Activated CD8-positive, alpha-beta memory T cell treated with anti-CD3 and anti-CD28 coated beads, Interleukin-2, amount 50 U/mL, for 4 hours (primary cell): Measurements from ENCODE around the gene IL31.

Experiments
- DNase-seq: peaks from one replicate; pipeline ENCODE4 v3.0.0-alpha.2; 2020

Gene IL31

DNA sequence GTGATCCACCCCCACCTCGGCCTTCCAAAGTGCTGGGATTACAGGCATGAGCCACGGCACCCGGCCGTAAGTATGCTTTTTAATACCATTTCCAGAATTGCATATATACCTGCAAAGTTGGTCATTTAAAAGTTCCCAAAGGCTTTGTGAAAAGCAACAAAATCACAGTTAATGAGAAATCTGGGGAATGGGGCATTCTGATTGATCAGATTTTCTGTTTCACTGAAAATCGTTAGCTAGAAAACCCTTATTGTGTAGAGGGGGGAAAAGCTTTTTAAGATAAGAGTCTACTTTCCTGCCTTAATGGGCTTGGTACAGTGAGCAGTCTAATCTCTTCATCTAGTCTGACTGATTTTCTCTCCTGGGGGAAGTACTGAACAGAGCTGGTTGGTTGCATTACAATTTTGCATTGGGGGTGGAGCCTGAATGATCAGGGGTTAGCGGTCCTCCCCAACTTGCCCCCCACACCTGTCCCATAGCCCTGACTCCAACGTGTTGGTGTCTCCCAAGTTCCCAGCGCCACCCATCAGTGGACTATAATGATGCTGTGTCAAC, 23.8 kb downstream of the IL31 start:
- no peak for DNase-seq

DNA sequence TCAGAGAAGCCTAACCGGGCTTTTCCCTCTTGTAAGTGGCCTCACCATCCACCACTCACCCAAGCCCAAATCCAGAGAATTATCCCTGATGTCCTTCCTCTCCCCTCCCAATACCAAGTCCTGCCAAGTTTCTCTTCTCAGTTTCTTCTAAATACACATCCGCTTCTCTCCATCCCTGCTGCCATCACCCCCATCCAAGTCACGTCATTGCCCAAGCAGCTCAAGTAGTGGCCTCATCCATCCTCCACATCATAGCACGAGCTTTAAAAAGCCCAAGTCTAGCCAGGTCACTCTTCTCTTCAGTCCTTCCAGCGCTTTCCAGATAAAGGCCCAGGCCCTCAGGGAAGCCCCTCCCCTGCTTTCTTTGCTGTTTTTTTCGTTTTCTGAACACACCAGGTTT, 25.4 kb downstream of the IL31 start:
- no peak for DNase-seq

DNA sequence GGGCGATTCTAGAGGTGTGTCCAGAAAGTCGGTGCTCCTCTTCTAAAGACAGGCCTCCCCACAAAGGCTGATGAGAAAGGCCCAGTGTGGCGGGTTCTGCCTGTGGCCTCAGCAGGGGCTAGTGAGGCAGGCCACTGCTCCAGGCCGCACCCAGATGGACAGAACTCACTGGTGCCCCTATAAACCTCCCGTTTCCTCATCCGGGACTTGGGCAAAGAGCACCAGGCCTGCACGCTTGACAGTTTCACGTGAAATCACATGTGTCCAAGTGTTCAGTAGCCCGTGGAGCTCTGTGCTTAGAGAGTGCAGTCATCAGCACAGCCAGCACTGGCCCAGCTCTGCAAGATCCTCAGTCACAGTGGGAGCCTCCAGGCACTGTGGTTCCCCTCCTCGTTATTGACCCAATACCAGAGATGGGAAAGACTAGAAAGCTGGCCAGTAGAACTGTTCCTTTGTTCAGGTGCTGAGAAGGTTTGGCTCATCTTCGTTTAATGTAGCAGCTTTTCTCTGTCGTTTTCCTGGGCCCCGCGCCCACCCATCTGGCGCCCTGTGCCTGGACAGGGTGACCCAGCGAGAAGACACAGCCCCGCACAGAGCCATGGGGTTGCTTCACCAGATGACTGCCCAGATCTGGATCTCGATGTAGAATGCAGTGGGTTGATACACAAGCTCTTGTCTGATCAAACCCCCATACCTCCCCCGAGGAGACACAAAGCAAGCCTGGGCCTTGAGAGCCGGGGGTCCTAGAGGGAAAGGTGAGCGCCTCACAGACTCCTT, 26.3 kb downstream of the IL31 start:
- no peak for DNase-seq

DNA sequence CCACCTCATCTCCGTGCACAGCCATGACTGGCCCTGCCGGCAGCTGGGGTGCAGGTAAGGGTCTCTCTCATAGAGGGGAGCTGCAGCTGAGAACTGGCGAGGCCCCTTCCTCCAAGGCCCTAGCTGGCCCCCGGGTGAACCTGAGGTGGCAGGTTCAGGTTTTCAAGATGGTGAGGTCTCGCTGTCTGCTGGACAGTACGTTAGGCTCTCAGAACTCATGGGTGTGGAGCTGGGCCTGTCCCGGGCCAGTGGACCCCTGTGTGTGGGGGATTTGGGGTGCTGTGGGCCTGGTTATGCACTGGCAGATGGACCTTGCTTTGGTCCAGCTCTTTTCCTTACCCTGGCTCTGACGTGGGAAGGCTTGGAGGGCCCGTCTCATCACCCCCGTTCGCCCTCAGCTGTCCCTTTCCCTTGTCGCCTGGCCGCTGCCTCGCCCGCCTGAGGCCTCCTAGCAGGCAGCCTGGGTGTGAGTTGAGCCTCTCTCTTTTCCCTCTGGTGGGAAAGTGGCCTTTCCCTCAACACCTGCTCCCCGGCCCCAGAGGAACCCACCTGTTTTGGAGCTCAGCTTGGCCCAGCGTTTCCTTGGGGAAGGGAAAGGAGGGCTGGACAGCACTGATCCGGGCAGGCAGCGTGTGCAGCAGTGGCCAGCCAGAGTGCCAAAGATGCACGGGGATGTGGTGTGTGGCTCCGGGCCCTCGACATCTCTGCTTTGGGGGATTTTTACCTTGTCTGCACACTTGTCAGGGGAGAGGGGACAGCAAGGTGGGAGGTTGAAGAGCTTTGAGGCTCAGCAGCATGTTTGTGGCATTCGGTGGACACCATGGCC, 28.3 kb downstream of the IL31 start:
- DNase-seq: no peak

- DNase-seq: no peak
Observed at GRCh38 chr12:122144885-122145284, 29.1 kb downstream of the IL31 start.

DNA sequence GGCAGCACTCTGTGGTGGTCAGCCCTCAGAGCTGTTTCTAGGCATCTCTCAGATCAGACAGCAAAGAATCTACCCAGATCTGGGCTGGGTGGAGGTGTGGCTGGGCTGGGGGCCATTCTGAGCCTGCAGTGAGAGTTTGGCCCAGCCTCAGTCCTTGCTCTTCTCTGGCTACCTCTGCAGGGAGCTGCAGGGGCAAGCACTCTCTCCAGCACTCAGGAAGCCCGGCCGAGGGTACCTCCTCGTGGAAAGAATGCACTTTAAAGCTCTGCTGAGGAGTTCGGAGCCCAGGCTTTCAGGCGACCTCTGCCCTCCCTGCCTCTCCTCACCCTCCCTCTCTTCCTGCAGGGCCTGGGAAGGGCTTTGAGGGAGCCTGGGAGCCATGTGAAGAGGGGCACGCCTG, 31.2 kb downstream of the IL31 start:
- DNase-seq: no peak

DNA sequence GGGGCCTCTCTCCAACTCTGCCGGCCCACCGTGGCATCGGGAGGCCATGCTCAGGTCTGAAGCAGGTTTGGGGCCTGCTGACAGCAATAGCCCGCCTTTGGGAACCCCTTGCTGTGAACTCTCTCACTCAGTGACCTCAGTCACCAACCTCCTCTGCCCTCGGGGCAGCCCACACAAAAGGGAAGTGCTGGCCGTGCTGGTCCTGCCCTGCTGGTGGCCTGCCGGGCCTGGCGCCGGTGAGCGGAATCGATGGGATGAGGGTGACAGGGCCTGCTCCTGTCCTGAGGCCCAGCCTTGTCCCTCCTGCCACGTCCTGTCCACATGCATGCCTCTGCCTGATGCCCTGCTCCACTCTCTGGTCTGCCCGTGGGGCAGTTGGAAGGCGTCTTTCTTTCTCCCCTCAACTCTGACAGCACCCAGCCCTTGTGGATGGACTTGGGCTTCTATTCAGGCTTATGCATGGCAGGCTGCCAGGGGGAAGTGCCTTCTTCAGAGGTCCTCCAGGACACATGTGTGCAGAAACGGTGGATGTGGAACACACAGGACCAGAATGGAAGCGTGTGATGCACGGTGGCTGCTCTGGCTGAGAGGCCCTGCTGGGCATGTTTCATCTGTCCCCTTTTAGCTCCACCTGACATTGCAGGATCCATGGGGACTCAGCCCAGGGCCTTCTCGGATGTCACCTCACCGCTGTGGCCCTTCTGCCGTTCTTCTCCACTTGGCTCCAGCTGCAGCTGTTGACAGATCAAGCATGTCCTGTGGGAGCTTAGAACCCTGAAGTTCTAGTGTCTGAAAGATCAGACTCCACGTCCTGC, 31.9 kb downstream of the IL31 start:
- DNase-seq: no peak

GRCh38 chr12:122140467-122141257, 33.4 kb downstream of the IL31 start:
- DNase-seq: no peak

DNA sequence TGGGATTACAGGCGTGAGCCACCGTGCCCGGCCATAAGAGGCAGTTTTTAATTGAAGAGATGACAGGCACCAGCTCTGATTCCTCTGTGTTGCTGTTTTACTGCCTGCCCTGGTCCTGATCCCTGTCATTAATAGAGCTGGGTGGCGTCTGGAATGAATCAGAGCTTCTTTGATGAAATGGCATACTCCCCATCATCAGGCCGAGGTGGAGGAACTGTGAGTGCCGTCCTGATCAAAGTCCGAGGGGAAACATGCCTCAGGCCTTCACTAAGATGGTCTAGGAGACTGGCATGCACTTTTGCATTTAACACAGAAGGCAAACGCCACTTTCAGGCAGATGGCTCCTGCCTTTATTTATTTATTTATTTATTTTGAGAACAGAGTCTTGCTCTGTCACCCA, 34.1 kb downstream of the IL31 start:
- no peak for DNase-seq

DNA sequence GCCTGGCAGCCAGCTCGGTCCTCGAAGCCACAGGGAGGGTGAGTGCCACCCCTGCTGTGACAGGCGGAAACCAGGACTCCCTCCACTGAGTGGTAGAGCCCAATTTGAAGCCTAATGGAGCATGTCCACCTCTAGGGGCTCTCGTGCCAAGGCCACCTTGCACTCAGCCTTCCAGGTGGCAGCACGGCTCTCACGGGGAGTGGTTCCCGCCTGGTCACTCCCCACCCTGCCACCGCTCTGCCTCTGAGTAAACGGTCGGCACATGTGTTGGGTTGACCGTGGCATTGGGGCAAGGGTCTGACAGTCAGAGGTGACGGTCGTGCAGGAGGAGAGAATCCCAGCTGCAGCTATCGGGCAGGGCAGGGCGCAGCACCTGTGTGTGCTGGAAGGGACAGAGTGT, 34.8 kb downstream of the IL31 start:
- no peak for DNase-seq

- DNase-seq: no peak
Observed at GRCh38 chr12:122138616-122139015, 35.4 kb downstream of the IL31 start.

DNA sequence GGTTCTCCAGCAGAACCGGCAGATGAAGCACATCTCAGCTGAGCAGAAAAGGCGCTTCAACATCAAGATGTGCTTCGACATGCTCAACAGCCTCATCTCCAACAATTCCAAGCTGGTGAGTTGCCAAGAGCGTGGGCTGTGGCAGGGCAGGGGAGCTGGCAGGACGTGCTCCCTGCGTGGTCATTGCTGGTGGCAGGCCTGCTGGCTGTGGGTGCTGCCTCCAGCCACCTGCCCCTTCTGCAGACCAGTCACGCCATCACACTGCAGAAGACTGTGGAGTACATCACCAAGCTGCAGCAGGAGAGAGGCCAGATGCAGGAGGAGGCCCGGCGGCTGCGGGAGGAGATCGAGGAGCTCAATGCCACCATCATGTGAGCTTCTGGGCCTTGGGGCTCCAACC, 35.8 kb downstream of the IL31 start:
- no peak for DNase-seq

DNA sequence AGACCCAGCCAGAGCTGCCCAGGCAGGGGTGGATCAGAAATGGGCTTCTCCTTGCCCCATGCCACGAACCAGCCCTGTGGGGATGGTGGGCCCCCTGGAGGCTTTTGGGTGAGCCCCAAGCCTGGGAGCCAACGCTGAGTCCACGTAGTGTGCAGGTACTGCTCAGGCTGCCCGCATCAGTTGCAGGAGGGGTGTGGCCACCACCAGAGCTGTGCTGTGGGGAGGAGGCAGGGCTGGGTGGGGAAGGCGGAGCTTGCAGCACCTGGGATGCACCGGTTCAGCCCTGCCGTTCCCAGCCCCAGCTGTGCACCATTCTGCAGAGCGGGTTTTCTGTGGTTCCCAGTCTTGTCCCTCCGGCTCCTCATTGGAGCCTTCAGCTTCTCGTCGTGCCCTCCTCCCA, 36.3 kb downstream of the IL31 start:
- no peak for DNase-seq

- DNase-seq: no peak
Observed at GRCh38 chr12:122137229-122137628, 36.8 kb downstream of the IL31 start.

DNA sequence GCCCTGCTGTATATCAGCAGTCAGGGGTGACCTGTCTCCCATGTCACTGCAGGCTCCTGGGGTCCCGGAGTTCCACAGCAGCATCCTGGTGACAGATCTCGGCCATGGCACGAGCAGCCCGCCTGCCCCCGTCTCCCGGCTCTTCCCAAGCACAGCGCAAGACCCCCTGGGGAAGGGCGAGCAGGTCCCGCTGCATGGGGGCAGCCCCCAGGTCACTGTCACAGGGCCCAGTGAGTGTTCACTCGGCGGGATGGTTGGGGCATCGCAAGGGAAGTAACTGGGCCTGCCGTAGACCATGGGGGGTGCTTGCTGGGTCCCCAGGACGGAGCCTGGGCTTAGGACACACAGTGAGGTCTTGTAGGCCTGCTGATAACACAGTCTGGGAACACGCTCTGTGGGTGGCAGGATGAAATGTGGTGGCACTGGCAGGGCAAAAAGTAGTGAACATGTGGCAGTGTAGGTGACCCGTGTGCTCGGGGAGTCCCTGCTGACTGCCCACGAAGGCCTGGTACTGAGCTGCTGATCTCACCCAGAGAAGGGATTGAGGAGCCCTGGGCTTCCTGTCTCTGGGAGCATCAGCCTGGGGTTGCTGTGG, 38.5 kb downstream of the IL31 start:
- DNase-seq: no peak

- no peak for DNase-seq
Observed at GRCh38 chr12:122133192-122133950, 40.6 kb downstream of the IL31 start.

- no peak for DNase-seq
Observed at GRCh38 chr12:122130150-122130549, 43.9 kb downstream of the IL31 start.

- no peak for DNase-seq
Observed at GRCh38 chr12:122129131-122129530, 44.9 kb downstream of the IL31 start.

GRCh38 chr12:122128481-122128880, 45.5 kb downstream of the IL31 start:
- no peak for DNase-seq

GRCh38 chr12:122127839-122128238, 46.2 kb downstream of the IL31 start:
- DNase-seq: no peak
